Renal cortical epithelial cell (primary cell): ENCODE measurements around the gene THSD4. TPM values are rescaled to one million over a fixed set of nuclear protein-coding genes. Genes with fewer than 3 reads are reported as not detected.
"Not testable (repeated sequence)": the region's sequence is repeated elsewhere in the genome, so short reads cannot be mapped to it uniquely, and the experiment has no call there.

Experiments used
- DNase-seq: peaks from one replicate; pipeline ENCODE4 v3.0.0-alpha.2; 2011; ENCODE audit warnings: low read depth
- total RNA-seq: library from RNA; depleted of rRNA; stranded (reverse); fragments of >200 nt; gene quantifications from 2 replicates; pipeline ENCODE4 v1.2.3, GENCODE V29; 2014

The THSD4 gene
- total RNA-seq, 1 donor from 2014 or later: 58.6 TPM

GRCh38 chr15:71349736-71350526, 234.7 kb downstream of the THSD4 start:
- DNase-seq: no peak

GRCh38 chr15:71350622-71351378, 235.5 kb downstream of the THSD4 start:
- DNase-seq: no peak

- no peak for DNase-seq
These were observed 236.9 kb downstream of the THSD4 start for GRCh38 chr15:71352125-71352524.

- DNase-seq: no peak
These were observed 237.5 kb downstream of the THSD4 start for GRCh38 chr15:71352765-71353164.

GRCh38 chr15:71353171-71353570, 237.9 kb downstream of the THSD4 start:
- DNase-seq: no peak

- DNase-seq: no peak
These were observed 240.0 kb downstream of the THSD4 start for GRCh38 chr15:71355268-71355667.

GRCh38 chr15:71357321-71357732, 242.1 kb downstream of the THSD4 start:
- no peak for DNase-seq

- no peak for DNase-seq
These were observed 242.7 kb downstream of the THSD4 start for GRCh38 chr15:71357967-71358366.

GRCh38 chr15:71359246-71359645, 244.0 kb downstream of the THSD4 start:
- no peak for DNase-seq

- no peak for DNase-seq
These were observed 247.3 kb downstream of the THSD4 start for GRCh38 chr15:71362556-71362955.

GRCh38 chr15:71362987-71363968, 248.0 kb downstream of the THSD4 start:
- DNase-seq: no peak

- DNase-seq: no peak
These were observed 248.9 kb downstream of the THSD4 start for GRCh38 chr15:71364117-71364584.

- DNase-seq: no peak
These were observed 251.3 kb downstream of the THSD4 start for GRCh38 chr15:71366522-71366921.

- DNase-seq: no peak
These were observed 251.7 kb downstream of the THSD4 start for GRCh38 chr15:71366926-71367325.

GRCh38 chr15:71367737-71368136, 252.5 kb downstream of the THSD4 start:
- not testable (repeated sequence) for DNase-seq

- DNase-seq: not testable (repeated sequence)
These were observed 257.5 kb downstream of the THSD4 start for GRCh38 chr15:71372769-71373168.

GRCh38 chr15:71373917-71374316, 258.6 kb downstream of the THSD4 start:
- DNase-seq: no peak

GRCh38 chr15:71374607-71375352, 259.5 kb downstream of the THSD4 start:
- no peak for DNase-seq

- DNase-seq: no peak
These were observed 260.7 kb downstream of the THSD4 start for GRCh38 chr15:71375934-71376333.

GRCh38 chr15:71379893-71380292, 264.6 kb downstream of the THSD4 start:
- peak; percentile 38 for DNase-seq

- no peak for DNase-seq
These were observed 265.1 kb downstream of the THSD4 start for GRCh38 chr15:71380345-71380744.
